Keratinocyte (primary cell): ENCODE data around the gene TAF6.
A peak's percentile ranks its signal among the peaks of the same experiment; 100 is the strongest.

Experiments
- CTCF ChIP-seq, 3 experiments: IDR thresholded peaks in 1 of 3; conservative IDR thresholded peaks in 1 of 3; optimal IDR thresholded peaks in 1 of 3; 2 replicates in 2 of 3; 3 replicates in 1 of 3; pipeline versions ENCODE3 to v1.5.1; 2011; ENCODE audit warnings: low read length in 3 of 3, mild to moderate bottlenecking in 3 of 3, moderate library complexity in 2 of 3, control low read depth in 1 of 3, inconsistent platforms in 1 of 3; ENCODE audit not compliant: insufficient read depth in 2 of 3; ENCODE audit errors: extremely low read depth in 1 of 3
- EZH2 ChIP-seq: IDR thresholded peaks from one replicate; pipeline ENCODE4 v1.6.1; 2012; ENCODE audit warnings: inconsistent platforms, mild to moderate bottlenecking, low read length, moderate library complexity

- TF ChIP-seq CTCF (optimal IDR thresholded peaks at IDR 0.05 in 1 of 3, IDR thresholded peaks at IDR 0.05 in 1 of 3, conservative IDR thresholded peaks at IDR 0.05 in 1 of 3; ENCODE audit: extremely low read depth in 1 of 3, insufficient read depth in 2 of 3, low read length in 3 of 3) (peak; percentile 95 to 98 (median 95)), EZH2 (no peak)
Observed at GRCh38 chr7:100132697-100133151, 13.6 kb upstream of the TAF6 start.
